Subcutaneous adipose tissue (tissue), 4 donors: ENCODE data around the gene CDK17. TPM values are rescaled to one million over a fixed set of nuclear protein-coding genes. Genes with fewer than 3 reads are reported as not detected.

Source experiments
- CTCF ChIP-seq: fragments of 450-650 bp; IDR thresholded peaks from one replicate; pipeline ENCODE4 v1.5.1; 2016; ENCODE audit warnings: low read depth, mild to moderate bottlenecking, control low read depth, antibody characterized with exemption, moderate library complexity
- total RNA-seq, 4 donors: library from RNA; depleted of rRNA; stranded (reverse); fragments of >200 nt; gene quantifications; one replicate each; pipeline ENCODE4 v1.1.0, GENCODE V29; 2016

The CDK17 gene
- total RNA-seq, 4 donors from 2014 or later, result 54.7 to 83.5 (median 63.2) TPM

- TF ChIP-seq CTCF, result no peak
These were observed 72.3 kb downstream of the CDK17 start for GRCh38 chr12:96327889-96328288.

GRCh38 chr12:96327346-96327745 lies 72.9 kb downstream of the CDK17 start:
- no peak for TF ChIP-seq CTCF

- no peak for TF ChIP-seq CTCF
These were observed 73.5 kb downstream of the CDK17 start for GRCh38 chr12:96326628-96327227.

- no peak for TF ChIP-seq CTCF
These were observed 76.3 kb downstream of the CDK17 start for GRCh38 chr12:96323906-96324305.

GRCh38 chr12:96322720-96323119 lies 77.5 kb downstream of the CDK17 start:
- TF ChIP-seq CTCF, result no peak

GRCh38 chr12:96321941-96322340 lies 78.3 kb downstream of the CDK17 start:
- TF ChIP-seq CTCF, result no peak

- TF ChIP-seq CTCF, result no peak
These were observed 85.5 kb downstream of the CDK17 start for GRCh38 chr12:96314723-96315122.
